HG02973 (cell line): ENCODE data around the gene FGR.
"Not testable (repeated sequence)": the region's sequence is repeated elsewhere in the genome, so short reads cannot be mapped to it uniquely, and the experiment has no call there.

ENCODE experiments used
- ATAC-seq: cut with Tn5 transposase; IDR thresholded peaks from one replicate; pipeline ENCODE4 v1.9.1; 2021; ENCODE audit warnings: moderate library complexity; ENCODE audit not compliant: unreplicated experiment

The FGR gene

GRCh38 chr1:27634985-27635367 lies at the start of gene FGR:
FGR (minus strand) TSS chr1:27635185; CDS start chr1:27623916, 11,269 bp downstream.
- no peak for ATAC-seq

- ATAC-seq: no peak
Observed at GRCh38 chr1:27684176-27684575, 49.2 kb upstream of the FGR start.

GRCh38 chr1:27682351-27682944 lies 47.5 kb upstream of the FGR start:
- ATAC-seq: no peak

GRCh38 chr1:27681580-27681979 lies 46.6 kb upstream of the FGR start:
- ATAC-seq: not testable (repeated sequence)

- ATAC-seq: not testable (repeated sequence)
Observed at GRCh38 chr1:27680225-27680791, 45.3 kb upstream of the FGR start.

- ATAC-seq: no peak
Observed at GRCh38 chr1:27678747-27679146, 43.8 kb upstream of the FGR start.

- no peak for ATAC-seq
Observed at GRCh38 chr1:27676410-27676809, 41.4 kb upstream of the FGR start.

- ATAC-seq: no peak
Observed at GRCh38 chr1:27672750-27673112, 37.7 kb upstream of the FGR start.

- ATAC-seq: peak; percentile 78
Observed at GRCh38 chr1:27671964-27672749, 37.2 kb upstream of the FGR start, which contains the start of gene IFI6. IFI6 (minus strand) TSS chr1:27672192; CDS start chr1:27669314, 2,878 bp downstream.

- no peak for ATAC-seq
Observed at GRCh38 chr1:27669876-27670275, 34.9 kb upstream of the FGR start.

- no peak for ATAC-seq
Observed at GRCh38 chr1:27668808-27669723, 34.1 kb upstream of the FGR start.

- no peak for ATAC-seq
Observed at GRCh38 chr1:27668121-27668807, 33.3 kb upstream of the FGR start.

GRCh38 chr1:27666791-27667254 lies 31.8 kb upstream of the FGR start:
- no peak for ATAC-seq

GRCh38 chr1:27666294-27666693 lies 31.3 kb upstream of the FGR start:
- ATAC-seq: no peak

GRCh38 chr1:27665016-27665651 lies 30.1 kb upstream of the FGR start:
- no peak for ATAC-seq

GRCh38 chr1:27664291-27664690 lies 29.3 kb upstream of the FGR start:
- no peak for ATAC-seq

GRCh38 chr1:27662707-27663393 lies 27.9 kb upstream of the FGR start:
- peak; percentile 28 for ATAC-seq

- ATAC-seq: no peak
Observed at GRCh38 chr1:27662261-27662660, 27.3 kb upstream of the FGR start.

- ATAC-seq: no peak
Observed at GRCh38 chr1:27661412-27662075, 26.6 kb upstream of the FGR start.
